ENCODE data around the gene DHX15.

DHX15 gene

DNA sequence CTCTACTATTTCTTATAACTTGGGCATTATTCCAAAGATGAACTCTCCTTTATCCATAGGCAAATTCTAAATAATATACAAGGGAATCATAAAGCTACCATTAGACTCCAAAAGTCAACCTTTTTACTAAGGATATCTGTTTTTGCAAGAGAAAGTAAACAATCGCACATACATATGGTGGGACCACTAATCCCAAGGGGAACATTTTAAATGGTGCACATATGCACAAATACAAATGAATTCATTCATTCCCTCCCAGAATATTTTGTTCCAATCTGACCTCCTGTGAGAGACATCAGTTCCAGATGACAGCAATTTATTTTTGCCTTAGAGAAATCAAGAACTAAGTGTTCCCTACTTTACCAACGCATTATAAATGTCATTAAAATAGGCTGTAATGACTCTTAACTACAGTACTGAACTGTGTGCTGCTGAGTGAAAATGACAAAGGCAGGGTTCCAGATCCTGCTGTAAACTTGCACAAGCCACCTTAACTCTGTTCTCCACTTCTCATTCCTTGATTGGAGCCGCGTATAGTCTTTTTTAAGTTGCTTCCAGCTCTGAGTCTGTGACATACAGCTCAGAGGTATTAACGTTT is 2.0 kb downstream of the DHX15 start:
- no peak for DNase-seq (ENCODE audit: low spot score)

DNA sequence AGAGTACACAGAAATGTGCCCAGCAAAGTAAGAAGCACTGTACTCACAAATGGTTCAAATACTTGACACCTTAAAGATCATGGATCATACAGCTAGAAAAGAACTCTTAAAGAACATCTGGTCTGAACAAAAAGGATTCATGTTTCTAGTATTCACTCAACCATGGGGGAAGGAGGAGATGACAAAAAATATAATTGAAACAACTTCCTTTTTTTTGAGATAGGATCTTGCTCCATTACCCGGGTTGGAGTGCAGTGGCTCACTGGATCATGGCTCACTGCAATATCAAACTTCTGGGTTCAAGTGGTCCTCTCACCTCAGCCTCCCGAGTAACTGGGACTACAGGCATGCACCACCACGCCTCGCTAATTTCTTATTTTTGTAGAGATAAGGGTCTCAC is 6.0 kb downstream of the DHX15 start:
- DNase-seq (ENCODE audit: low spot score): no peak

GRCh38 chr4:24576276-24576675 is 8.1 kb downstream of the DHX15 start:
- DNase-seq (ENCODE audit: low spot score): no peak

DNA sequence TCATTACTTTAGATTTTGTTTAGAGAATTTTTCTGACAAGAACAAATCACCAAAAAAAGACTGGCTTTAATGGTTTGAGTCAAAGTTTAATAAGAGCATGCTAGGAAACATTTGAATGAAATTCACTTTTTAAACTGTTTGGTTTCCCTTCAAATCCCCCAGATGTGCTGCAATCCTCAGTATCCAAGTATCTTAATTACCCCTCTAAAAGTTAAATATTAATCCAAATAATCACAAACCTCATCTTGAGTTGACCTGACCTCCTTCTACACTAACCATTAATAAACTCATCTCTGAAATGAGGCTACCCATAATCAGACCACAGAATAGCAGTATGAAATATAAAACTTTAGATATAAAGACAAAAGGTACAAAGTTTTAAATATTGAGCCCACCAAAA is 10.1 kb downstream of the DHX15 start:
- no peak for DNase-seq (ENCODE audit: low spot score)

DNA sequence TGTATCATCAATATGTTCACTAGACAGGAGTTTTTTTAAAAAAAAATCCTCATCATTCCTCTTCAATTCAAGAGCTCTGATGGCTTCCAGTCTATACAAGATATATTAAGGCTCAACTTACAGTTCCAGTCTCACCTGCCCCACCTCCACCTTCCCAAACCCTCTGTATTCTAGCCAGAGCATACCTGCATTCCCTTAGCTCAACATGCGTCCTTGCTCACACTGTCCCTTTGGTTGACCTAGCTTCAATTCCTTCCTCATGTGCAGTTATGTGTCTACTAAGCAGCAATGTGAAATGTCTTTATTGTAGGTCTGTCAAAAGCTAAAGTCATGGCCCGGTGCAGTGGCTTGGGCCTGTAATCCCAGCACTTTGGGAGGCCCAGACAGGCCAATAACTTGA is 10.8 kb downstream of the DHX15 start:
- DNase-seq (ENCODE audit: low spot score): no peak

- no peak for DNase-seq (ENCODE audit: low spot score)
Measured at GRCh38 chr4:24570574-24571236, 13.6 kb downstream of the DHX15 start.

GRCh38 chr4:24570172-24570571 is 14.2 kb downstream of the DHX15 start:
- DNase-seq (ENCODE audit: low spot score): no peak

- DNase-seq (ENCODE audit: low spot score): no peak
Measured at GRCh38 chr4:24569662-24570061, 14.7 kb downstream of the DHX15 start.

DNA sequence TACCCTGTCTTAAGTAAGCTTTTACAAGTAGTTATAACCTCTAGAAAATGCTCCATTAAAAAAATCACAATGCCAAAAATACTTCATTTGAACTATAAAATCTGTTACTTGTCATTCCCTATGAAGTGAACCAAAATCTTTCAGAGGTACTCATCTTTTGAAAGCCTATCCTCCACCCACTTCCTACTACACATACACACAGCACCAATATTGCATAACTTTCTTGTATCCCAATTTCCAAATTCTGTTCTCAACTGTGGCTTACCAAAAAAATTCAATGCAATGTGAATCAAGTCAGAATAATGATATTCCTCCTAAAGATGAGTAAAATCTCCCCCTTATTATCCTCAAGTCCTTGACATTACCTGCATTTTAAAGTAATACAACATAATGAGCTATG is 15.9 kb downstream of the DHX15 start:
- DNase-seq (ENCODE audit: low spot score): peak; percentile 41

DNA sequence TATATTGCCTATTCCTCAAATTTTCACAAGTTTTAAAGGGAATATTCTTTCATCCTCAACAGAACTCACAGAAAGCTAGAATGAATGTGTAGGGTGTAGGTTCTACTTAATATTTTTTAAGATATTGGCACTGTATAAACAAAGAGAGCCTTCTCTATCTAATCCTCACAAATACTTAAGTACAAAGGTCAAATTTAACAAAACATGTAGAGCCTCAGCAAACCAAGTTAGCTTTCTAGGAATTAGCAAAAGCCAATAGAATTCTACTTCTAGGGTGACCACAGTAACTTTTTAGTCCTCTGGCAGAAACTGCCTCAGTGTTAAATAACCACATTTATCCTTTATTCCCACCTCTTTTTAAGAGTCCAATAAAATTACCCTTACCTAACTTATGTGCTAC is 19.3 kb downstream of the DHX15 start:
- DNase-seq (ENCODE audit: low spot score): no peak

- DNase-seq (ENCODE audit: low spot score): no peak
Measured at GRCh38 chr4:24564488-24564887, 19.9 kb downstream of the DHX15 start.

DNA sequence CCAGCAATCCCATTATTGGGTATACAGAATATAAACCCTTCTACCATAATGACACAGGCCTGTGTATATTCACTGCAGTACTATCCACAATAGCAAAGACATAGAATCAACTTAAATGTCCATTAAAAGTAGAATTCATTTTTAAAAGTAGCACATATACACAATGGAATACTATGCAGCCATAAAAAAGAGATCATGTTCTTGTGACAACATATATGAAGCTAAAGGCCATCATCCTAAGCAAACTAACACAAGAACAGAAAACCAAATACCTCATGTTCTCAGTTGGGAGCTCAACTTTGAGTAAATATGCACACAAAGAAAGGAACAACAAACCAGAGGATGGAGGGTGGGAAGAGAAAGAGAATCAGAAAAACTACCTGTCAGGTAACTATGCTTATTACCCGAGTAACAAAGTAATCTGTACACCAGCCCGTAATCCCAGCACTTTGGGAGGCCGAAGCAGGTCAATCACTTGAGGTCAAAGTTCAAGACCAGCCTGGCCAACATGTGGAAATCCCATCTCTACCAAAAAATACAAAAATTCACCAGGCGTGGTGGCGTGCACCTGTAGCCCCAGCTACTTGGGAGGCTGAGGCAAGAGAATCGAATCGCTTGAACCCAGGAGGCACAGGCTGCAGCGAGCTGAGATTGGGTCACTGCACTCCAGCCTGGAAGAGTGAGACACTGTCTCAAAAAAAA is 22.8 kb downstream of the DHX15 start:
- no peak for DNase-seq (ENCODE audit: low spot score)

GRCh38 chr4:24560868-24561368 is 23.4 kb downstream of the DHX15 start:
- no peak for DNase-seq (ENCODE audit: low spot score)

GRCh38 chr4:24559889-24560288 is 24.5 kb downstream of the DHX15 start:
- no peak for DNase-seq (ENCODE audit: low spot score)

DNA sequence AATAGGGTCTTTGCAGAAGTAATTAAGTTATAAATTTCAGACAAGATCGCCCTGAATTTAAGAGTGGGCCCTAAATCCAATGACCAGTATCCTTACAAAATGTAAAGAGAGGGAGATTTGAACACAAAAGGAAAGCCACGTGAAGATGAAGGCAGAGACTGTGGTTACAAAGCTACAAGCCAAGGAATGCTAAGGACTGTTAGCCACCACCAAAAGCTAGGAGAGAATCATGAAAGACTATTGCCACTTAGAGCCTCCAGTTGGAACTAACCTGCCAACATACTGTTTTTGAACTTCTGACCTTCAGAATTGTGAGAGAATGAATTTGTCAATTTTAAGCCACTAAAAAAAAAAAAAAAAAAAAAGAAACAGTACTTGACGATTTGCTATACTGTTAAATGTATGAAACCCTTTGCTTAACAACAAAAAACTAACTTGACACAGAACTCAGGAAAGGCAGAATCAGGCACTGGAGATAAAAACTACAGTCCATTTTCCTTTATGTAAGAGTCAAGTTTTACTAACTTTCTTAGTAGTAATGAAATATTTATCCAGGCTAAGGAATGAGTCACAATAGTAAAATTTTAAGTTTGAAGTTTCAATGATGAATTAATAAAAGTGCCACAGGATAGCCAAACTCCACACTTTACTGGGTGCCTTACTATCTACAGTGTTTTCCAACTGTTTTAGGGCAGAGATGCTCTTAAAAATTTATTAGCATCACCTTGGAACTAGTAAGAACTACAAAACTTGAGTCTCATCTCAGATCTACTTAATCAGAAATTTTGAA is 25.1 kb downstream of the DHX15 start:
- DNase-seq (ENCODE audit: low spot score): no peak

DNA sequence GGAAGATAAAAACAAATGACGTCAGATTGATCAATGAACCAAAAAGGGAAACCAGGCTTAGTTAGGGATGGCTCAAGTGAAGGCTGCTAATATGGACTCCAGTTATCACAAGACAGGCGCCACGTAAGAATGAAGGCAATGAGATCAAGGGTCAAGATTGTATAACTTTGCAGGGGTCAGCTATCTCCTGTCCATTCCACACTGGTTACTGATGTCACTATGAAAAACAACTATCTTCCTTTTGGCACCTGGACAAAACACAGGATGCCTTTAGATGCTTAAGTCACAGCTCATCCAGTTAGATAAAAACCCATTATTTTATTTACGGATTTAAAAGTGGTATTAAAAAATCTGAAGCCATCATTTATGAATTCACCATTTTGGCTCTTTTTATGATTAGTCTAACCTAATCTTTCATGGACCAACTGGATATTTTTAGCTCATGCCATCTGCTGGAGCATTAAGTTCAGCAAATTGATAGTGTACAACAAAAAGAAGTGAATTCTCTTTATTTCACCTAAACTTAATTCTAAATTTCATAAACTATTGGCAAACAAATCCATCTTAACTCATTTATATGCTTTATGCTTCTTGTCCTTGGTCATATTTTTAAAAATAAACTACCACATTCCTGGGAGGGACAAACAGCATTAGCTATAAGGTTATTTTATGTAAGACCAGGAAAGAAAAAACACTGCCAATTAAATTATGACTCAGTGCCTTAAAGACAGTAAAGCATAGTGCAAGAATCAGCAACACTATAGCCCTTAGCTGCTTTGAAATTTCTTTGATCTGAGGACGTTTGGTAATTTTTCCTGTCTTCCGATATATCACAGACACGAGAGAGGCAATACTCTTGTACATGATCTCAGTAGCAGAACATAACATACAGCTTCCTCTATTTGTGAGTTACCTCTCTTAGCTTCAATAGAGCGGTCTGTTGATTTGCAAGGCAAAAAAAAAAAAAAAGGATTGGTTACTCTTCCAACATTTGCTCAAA is 27.0 kb downstream of the DHX15 start:
- no peak for DNase-seq (ENCODE audit: low spot score)

DNA sequence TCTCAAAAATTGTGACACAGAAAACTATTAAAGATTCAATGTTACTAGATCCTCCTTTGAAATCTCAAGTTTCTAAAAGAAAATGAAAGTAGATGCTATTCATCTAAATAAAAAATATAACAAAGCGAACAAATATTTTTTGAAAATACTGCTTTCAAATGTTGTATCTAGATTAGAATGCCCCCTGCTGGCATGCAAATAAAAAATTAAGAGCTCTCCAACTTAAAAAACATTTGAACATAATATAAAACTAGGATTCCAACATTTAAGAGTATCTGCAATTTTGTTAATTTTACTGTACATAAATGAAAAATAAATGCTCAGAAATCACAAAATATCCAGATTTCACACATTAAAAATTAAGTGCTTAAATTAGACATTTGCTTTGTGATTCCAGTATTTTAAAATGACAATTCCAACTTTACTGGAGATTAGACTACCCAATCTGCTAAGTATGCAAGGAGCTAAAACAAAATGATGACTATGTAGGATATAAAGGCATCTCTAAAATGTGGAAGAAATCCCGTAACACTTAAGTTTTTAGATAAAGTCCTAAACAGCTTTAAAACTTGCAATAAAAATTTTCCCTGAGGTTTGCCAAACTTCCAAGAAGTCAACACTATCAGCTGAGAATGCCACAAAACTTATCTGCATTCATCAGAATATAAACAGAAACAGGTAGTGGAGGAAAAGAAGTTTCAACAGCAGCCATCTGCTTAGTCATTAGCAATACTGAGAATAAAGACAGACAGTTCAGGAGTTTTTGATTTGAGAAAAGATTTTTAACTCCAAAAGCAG is 32.7 kb downstream of the DHX15 start:
- peak; percentile 5 for DNase-seq (ENCODE audit: low spot score)

- DNase-seq (ENCODE audit: low spot score): no peak
Measured at GRCh38 chr4:24550441-24551175, 33.7 kb downstream of the DHX15 start.

- DNase-seq (ENCODE audit: low spot score): no peak
Measured at GRCh38 chr4:24547979-24548378, 36.4 kb downstream of the DHX15 start.
